ENCODE data around the gene CARM1. TPM values are rescaled to one million over a fixed set of nuclear protein-coding genes. Genes with fewer than 3 reads are reported as not detected.

Gene CARM1
- total RNA-seq, 1 experiment from 2014 or later, result 56.2 TPM

GRCh38 chr19:10887616-10888367, 16.4 kb downstream of the CARM1 start:
- H3K4me2 ChIP-seq (ENCODE audit: low read length), result no peak overlapping the region
- no peaks in the 10 kb centered on the region for H4K20me1 ChIP-seq (ENCODE audit: low read length)
- DNase-seq, result no peak
- TF ChIP-seq EZH2phosphoT487 (IDR thresholded peaks at IDR 0.05; ENCODE audit: borderline replicate concordance, low read length) (no peak), EZH2 (IDR thresholded peaks at IDR 0.05; ENCODE audit: low read length, unreplicated experiment) (no peak), CTCF (conservative IDR thresholded peaks at IDR 0.05; ENCODE audit: low read depth, low read length) (no peak)
- CTCF ChIA-PET, result no interaction called here
- no peak overlapping the region for H2AFZ ChIP-seq (ENCODE audit: low read length)
- peaks cover 78% of the 10 kb centered on the region for H3K79me2 ChIP-seq (ENCODE audit: low read length)
- H3F3A ChIP-seq (ENCODE audit: low read length, unreplicated experiment), result no peaks in the 10 kb centered on the region
- H3K4me3 ChIP-seq (ENCODE audit: low read length), result no peak overlapping the region
- H3K9me2 ChIP-seq (replicated peaks; ENCODE audit: low read length), result no peaks in the 10 kb centered on the region
- intact Hi-C loops (cut with micrococcal nuclease), result no loop called here
- no peaks in the 10 kb centered on the region for H3K9me3 ChIP-seq (ENCODE audit: low read length)
- BruUV-seq (replicated peaks), result no TSS peak
- POLR2A ChIA-PET (ENCODE audit: unreplicated experiment), result no interaction called here
- no peak overlapping the region for H3K27ac ChIP-seq (ENCODE audit: low read length)
- H3K27me3 ChIP-seq (ENCODE audit: low read length), result no peaks in the 10 kb centered on the region
- peak; percentile 25; the same call in 1 of the 2 replicates for ATAC-seq
- no peak overlapping the region for H3K9ac ChIP-seq (ENCODE audit: low read length)
- H3K4me1 ChIP-seq (ENCODE audit: insufficient read depth, low read length), result peaks cover 7% of the 10 kb centered on the region; the same call in 1 of the 2 replicates
- H3K36me3 ChIP-seq (ENCODE audit: low read depth, low read length), result no peaks in the 10 kb centered on the region

GRCh38 chr19:10888421-10888866, 17.1 kb downstream of the CARM1 start:
- Histone ChIP-seq H3K9me3 (ENCODE audit: low read length) (no peaks in the 10 kb centered on the region), H3K4me2 (ENCODE audit: low read length) (no peak overlapping the region), H3K27me3 (ENCODE audit: low read length) (no peaks in the 10 kb centered on the region), H3K27ac (ENCODE audit: low read length) (no peak overlapping the region), H4K20me1 (ENCODE audit: low read length) (no peaks in the 10 kb centered on the region), H3K9me2 (replicated peaks; ENCODE audit: low read length) (no peaks in the 10 kb centered on the region), H3K4me1 (ENCODE audit: insufficient read depth, low read length) (peaks cover 7% of the 10 kb centered on the region; the same call in 1 of the 2 replicates), H3F3A (ENCODE audit: low read length, unreplicated experiment) (no peaks in the 10 kb centered on the region), H3K79me2 (ENCODE audit: low read length) (peaks cover 72% of the 10 kb centered on the region), H3K4me3 (ENCODE audit: low read length) (no peak overlapping the region), H3K9ac (ENCODE audit: low read length) (no peak overlapping the region), H3K36me3 (ENCODE audit: low read depth, low read length) (no peaks in the 10 kb centered on the region), H2AFZ (ENCODE audit: low read length) (no peak overlapping the region)
- ChIA-PET POLR2A (ENCODE audit: unreplicated experiment) (no interaction called here), CTCF (no interaction called here)
- no TSS peak for BruUV-seq (replicated peaks)
- intact Hi-C loops (cut with micrococcal nuclease), result no loop called here
- DNase-seq (no peak), ATAC-seq (no peak)
- TF ChIP-seq CTCF (conservative IDR thresholded peaks at IDR 0.05; ENCODE audit: low read depth, low read length) (no peak), EZH2phosphoT487 (IDR thresholded peaks at IDR 0.05; ENCODE audit: borderline replicate concordance, low read length) (no peak), EZH2 (IDR thresholded peaks at IDR 0.05; ENCODE audit: low read length, unreplicated experiment) (no peak)

GRCh38 chr19:10889880-10890279, 18.5 kb downstream of the CARM1 start:
- H4K20me1 ChIP-seq (ENCODE audit: low read length), result no peaks in the 10 kb centered on the region
- no TSS peak for BruUV-seq (replicated peaks)

More at GRCh38 chr19:10889880-10890279, 18.5 kb downstream of the CARM1 start:
- H3K79me2 ChIP-seq (ENCODE audit: low read length), result peaks cover 75% of the 10 kb centered on the region
- no peaks in the 10 kb centered on the region for H3K36me3 ChIP-seq (ENCODE audit: low read depth, low read length)
- POLR2A ChIA-PET (ENCODE audit: unreplicated experiment), result no interaction called here
- DNase-seq (no peak), ATAC-seq (no peak)
- H3K9ac ChIP-seq (ENCODE audit: low read length), result no peak overlapping the region
- intact Hi-C loops (cut with micrococcal nuclease), result no loop called here
- no peaks in the 10 kb centered on the region for H3F3A ChIP-seq (ENCODE audit: low read length, unreplicated experiment)
- CTCF ChIA-PET, result no interaction called here
- TF ChIP-seq EZH2 (IDR thresholded peaks at IDR 0.05; ENCODE audit: low read length, unreplicated experiment) (no peak), EZH2phosphoT487 (IDR thresholded peaks at IDR 0.05; ENCODE audit: borderline replicate concordance, low read length) (no peak), CTCF (conservative IDR thresholded peaks at IDR 0.05; ENCODE audit: low read depth, low read length) (no peak)
- no peaks in the 10 kb centered on the region for H3K9me2 ChIP-seq (replicated peaks; ENCODE audit: low read length)
- no peaks in the 10 kb centered on the region for H3K4me1 ChIP-seq (ENCODE audit: insufficient read depth, low read length)
- no peak overlapping the region for H2AFZ ChIP-seq (ENCODE audit: low read length)
- no peak overlapping the region for H3K27ac ChIP-seq (ENCODE audit: low read length)
- no peak overlapping the region for H3K4me2 ChIP-seq (ENCODE audit: low read length)
- no peak overlapping the region for H3K4me3 ChIP-seq (ENCODE audit: low read length)
- no peaks in the 10 kb centered on the region for H3K27me3 ChIP-seq (ENCODE audit: low read length)
- no peaks in the 10 kb centered on the region for H3K9me3 ChIP-seq (ENCODE audit: low read length)
